NB4 (cell line): ENCODE data around the gene FNTB.
A peak's percentile ranks its signal among the peaks of the same experiment; 100 is the strongest.

ENCODE experiments used
- DNase-seq: peaks from one replicate; pipeline ENCODE4 v3.0.0; 2010; ENCODE audit warnings: low read depth
- H3K4me3 ChIP-seq: one replicate; pipeline ENCODE4 v1.5.1; 2011; ENCODE audit warnings: mild to moderate bottlenecking, low read depth, low read length, moderate library complexity
- CTCF ChIP-seq: IDR thresholded peaks from one replicate; pipeline ENCODE4 v1.5.1; 2012; ENCODE audit warnings: low read depth, low read length
- MAX ChIP-seq: IDR thresholded peaks from 2 replicates; pipeline ENCODE4 v1.6.1; 2011; ENCODE audit warnings: low read depth, low read length
- MYC ChIP-seq: IDR thresholded peaks from 2 replicates; pipeline ENCODE4 v1.6.1; 2011; ENCODE audit warnings: low read depth, low read length
- POLR2A ChIP-seq: IDR thresholded peaks from 2 replicates; pipeline ENCODE4 v1.6.1; 2011; ENCODE audit warnings: mild to moderate bottlenecking; ENCODE audit not compliant: insufficient read length; ENCODE audit errors: extremely low read depth

Gene FNTB

GRCh38 chr14:64951291-64951690, 35.4 kb upstream of the FNTB start:
- TF ChIP-seq POLR2A: no peak
- H3K4me3 ChIP-seq: no peak overlapping the region
- no peak for DNase-seq

GRCh38 chr14:64951724-64952123, 35.0 kb upstream of the FNTB start:
- no peak for DNase-seq
- no peak overlapping the region for H3K4me3 ChIP-seq
- no peak for TF ChIP-seq POLR2A
- no peak for TF ChIP-seq CTCF
- no peak for TF ChIP-seq MAX
- no peak for TF ChIP-seq MYC

- peak; percentile 23 for TF ChIP-seq CTCF
- no peak for TF ChIP-seq POLR2A
- no peak overlapping the region for H3K4me3 ChIP-seq
- DNase-seq: peak; percentile 51
Observed at GRCh38 chr14:64952598-64953309, 33.9 kb upstream of the FNTB start.

- DNase-seq: no peak
- no peak overlapping the region for H3K4me3 ChIP-seq
- TF ChIP-seq MYC (no peak), CTCF (no peak), MAX (no peak), POLR2A (no peak)
Observed at GRCh38 chr14:64953310-64953654, 33.4 kb upstream of the FNTB start.

GRCh38 chr14:64953661-64954060, 33.0 kb upstream of the FNTB start:
- DNase-seq: no peak
- H3K4me3 ChIP-seq: no peak overlapping the region
- TF ChIP-seq MAX: no peak
- no peak for TF ChIP-seq MYC
- TF ChIP-seq POLR2A: no peak
- TF ChIP-seq CTCF: no peak

- no peak overlapping the region for H3K4me3 ChIP-seq
- no peak for TF ChIP-seq POLR2A
- TF ChIP-seq MAX: no peak
- no peak for TF ChIP-seq MYC
- TF ChIP-seq CTCF: no peak
Observed at GRCh38 chr14:64954491-64955240, 32.0 kb upstream of the FNTB start.

More at GRCh38 chr14:64954491-64955240, 32.0 kb upstream of the FNTB start:
- no peak for DNase-seq
